ENCODE data around the gene CHCHD3. TPM values are rescaled to one million over a fixed set of nuclear protein-coding genes. Genes with fewer than 3 reads are reported as not detected.

Gene CHCHD3
- total RNA-seq, 1 donor from 2014 or later, result 71.0 TPM

- Mint-ChIP-seq H3K4me3 (no peak overlapping the region), H3K27ac (no peak overlapping the region), H3K4me1 (ENCODE audit: unreplicated experiment) (peaks cover 11% of the 10 kb centered on the region), H3K36me3 (peaks cover 19% of the 10 kb centered on the region), H3K27me3 (no peaks in the 10 kb centered on the region), H3K9me3 (peaks cover 11% of the 10 kb centered on the region)
- no peak for DNase-seq (ENCODE audit: extremely low spot score, unreplicated experiment)
- TF ChIP-seq CTCF (conservative IDR thresholded peaks at IDR 0.05), result no peak
Observed at GRCh38 chr7:132859199-132859598, 222.7 kb downstream of the CHCHD3 start.

- H3K27ac Mint-ChIP-seq, result no peak overlapping the region
- no peaks in the 10 kb centered on the region for H3K27me3 Mint-ChIP-seq
- no peak for TF ChIP-seq CTCF (conservative IDR thresholded peaks at IDR 0.05)
- peaks cover 11% of the 10 kb centered on the region for H3K4me1 Mint-ChIP-seq (ENCODE audit: unreplicated experiment)
- H3K9me3 Mint-ChIP-seq, result peaks cover 7% of the 10 kb centered on the region
- no peak for DNase-seq (ENCODE audit: extremely low spot score, unreplicated experiment)
- no peak overlapping the region for H3K4me3 Mint-ChIP-seq
- H3K36me3 Mint-ChIP-seq, result peaks cover 14% of the 10 kb centered on the region
Observed at GRCh38 chr7:132858760-132859159, 223.1 kb downstream of the CHCHD3 start.

- Mint-ChIP-seq H3K27ac (no peak overlapping the region), H3K36me3 (peaks cover 11% of the 10 kb centered on the region), H3K9me3 (peaks cover 6% of the 10 kb centered on the region), H3K4me1 (ENCODE audit: unreplicated experiment) (peaks cover 11% of the 10 kb centered on the region), H3K4me3 (no peak overlapping the region), H3K27me3 (no peaks in the 10 kb centered on the region)
- no peak for TF ChIP-seq CTCF (conservative IDR thresholded peaks at IDR 0.05)
- no peak for DNase-seq (ENCODE audit: extremely low spot score, unreplicated experiment)
Observed at GRCh38 chr7:132858251-132858650, 223.6 kb downstream of the CHCHD3 start.

- DNase-seq (ENCODE audit: extremely low spot score, unreplicated experiment), result no peak
- H3K36me3 Mint-ChIP-seq, result peaks cover 7% of the 10 kb centered on the region
- no peak overlapping the region for H3K27ac Mint-ChIP-seq
- no peak for TF ChIP-seq CTCF (conservative IDR thresholded peaks at IDR 0.05)
- no peaks in the 10 kb centered on the region for H3K27me3 Mint-ChIP-seq
- peaks cover 1% of the 10 kb centered on the region for H3K9me3 Mint-ChIP-seq
- peaks cover 11% of the 10 kb centered on the region for H3K4me1 Mint-ChIP-seq (ENCODE audit: unreplicated experiment)
- H3K4me3 Mint-ChIP-seq, result no peak overlapping the region
Observed at GRCh38 chr7:132857703-132858102, 224.2 kb downstream of the CHCHD3 start.

GRCh38 chr7:132857031-132857430 is 224.9 kb downstream of the CHCHD3 start:
- Mint-ChIP-seq H3K27me3 (no peaks in the 10 kb centered on the region), H3K36me3 (peaks cover 10% of the 10 kb centered on the region), H3K27ac (no peak overlapping the region), H3K4me1 (ENCODE audit: unreplicated experiment) (peaks cover 11% of the 10 kb centered on the region), H3K9me3 (no peaks in the 10 kb centered on the region), H3K4me3 (no peak overlapping the region)
- DNase-seq (ENCODE audit: extremely low spot score, unreplicated experiment), result no peak
- TF ChIP-seq CTCF (conservative IDR thresholded peaks at IDR 0.05), result no peak

GRCh38 chr7:132856416-132856815 is 225.5 kb downstream of the CHCHD3 start:
- no peaks in the 10 kb centered on the region for H3K9me3 Mint-ChIP-seq
- H3K27me3 Mint-ChIP-seq, result no peaks in the 10 kb centered on the region
- H3K4me1 Mint-ChIP-seq (ENCODE audit: unreplicated experiment), result peaks cover 11% of the 10 kb centered on the region
- H3K27ac Mint-ChIP-seq, result no peak overlapping the region
- H3K4me3 Mint-ChIP-seq, result no peak overlapping the region
- no peak for TF ChIP-seq CTCF (conservative IDR thresholded peaks at IDR 0.05)
- peaks cover 10% of the 10 kb centered on the region for H3K36me3 Mint-ChIP-seq
- DNase-seq (ENCODE audit: extremely low spot score, unreplicated experiment), result no peak
